Gastrocnemius medialis (tissue), 4 donors: ENCODE data around the gene SEMA3C.

Experiments used
- POLR2A ChIP-seq, 2 donors: fragments of 450-650 bp; IDR thresholded peaks; one replicate each; pipeline ENCODE4 v1.6.1; 2017; ENCODE audit warnings: antibody characterized with exemption in 2 of 2, mild to moderate bottlenecking in 2 of 2, moderate library complexity in 2 of 2
- TF ChIP-seq, protein P1 (sequence below), 5 experiments: fragments of 450-650 bp in 3 of 5; fragments of 200-600 bp in 2 of 5; sonication (generic) in 2 of 5; IDR thresholded peaks in 4 of 5; conservative IDR thresholded peaks in 1 of 5; 1 replicate in 4 of 5; 2 replicates in 1 of 5; pipeline ENCODE4 v1.5.1; 2016 to 2019; ENCODE audit warnings: antibody characterized with exemption in 5 of 5, mild to moderate bottlenecking in 3 of 5, moderate library complexity in 3 of 5

GRCh38 chr7:80907141-80907601 lies 11.7 kb downstream of the SEMA3C start:
- TF ChIP-seq, protein P1, sequence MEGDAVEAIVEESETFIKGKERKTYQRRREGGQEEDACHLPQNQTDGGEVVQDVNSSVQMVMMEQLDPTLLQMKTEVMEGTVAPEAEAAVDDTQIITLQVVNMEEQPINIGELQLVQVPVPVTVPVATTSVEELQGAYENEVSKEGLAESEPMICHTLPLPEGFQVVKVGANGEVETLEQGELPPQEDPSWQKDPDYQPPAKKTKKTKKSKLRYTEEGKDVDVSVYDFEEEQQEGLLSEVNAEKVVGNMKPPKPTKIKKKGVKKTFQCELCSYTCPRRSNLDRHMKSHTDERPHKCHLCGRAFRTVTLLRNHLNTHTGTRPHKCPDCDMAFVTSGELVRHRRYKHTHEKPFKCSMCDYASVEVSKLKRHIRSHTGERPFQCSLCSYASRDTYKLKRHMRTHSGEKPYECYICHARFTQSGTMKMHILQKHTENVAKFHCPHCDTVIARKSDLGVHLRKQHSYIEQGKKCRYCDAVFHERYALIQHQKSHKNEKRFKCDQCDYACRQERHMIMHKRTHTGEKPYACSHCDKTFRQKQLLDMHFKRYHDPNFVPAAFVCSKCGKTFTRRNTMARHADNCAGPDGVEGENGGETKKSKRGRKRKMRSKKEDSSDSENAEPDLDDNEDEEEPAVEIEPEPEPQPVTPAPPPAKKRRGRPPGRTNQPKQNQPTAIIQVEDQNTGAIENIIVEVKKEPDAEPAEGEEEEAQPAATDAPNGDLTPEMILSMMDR (IDR thresholded peaks at IDR 0.05 in 4 of 5, conservative IDR thresholded peaks at IDR 0.05 in 1 of 5), result no peak
- TF ChIP-seq POLR2A (IDR thresholded peaks at IDR 0.05), result no peak
